ENCODE data around the gene PLCB2. TPM values are rescaled to one million over a fixed set of nuclear protein-coding genes. Genes with fewer than 3 reads are reported as not detected.

Gene PLCB2
- total RNA-seq, 1 experiment from 2014 or later: 7.4 TPM

- DNase-seq: no peak
- H4K5ac ChIP-seq (ENCODE audit: insufficient read length, low read depth, low read length): no peak overlapping the region
- peak overlapping the region; percentile 46 for H3K18ac ChIP-seq (ENCODE audit: insufficient read length, low read depth, low read length)
- H3K4me1 ChIP-seq (ENCODE audit: insufficient read depth, low read length): peaks cover 5% of the 10 kb centered on the region
- H3K14ac ChIP-seq (ENCODE audit: insufficient read depth, low read length): 0 out of 2 replicates have a peak overlapping the region, but pooled peaks have one; percentile 50
- no peak overlapping the region for H2BK20ac ChIP-seq (ENCODE audit: low read depth, low read length, poor library complexity, severe bottlenecking)
- no peak overlapping the region for H2BK12ac ChIP-seq (ENCODE audit: insufficient read length, low read depth, low read length)
- TF ChIP-seq, protein P1, sequence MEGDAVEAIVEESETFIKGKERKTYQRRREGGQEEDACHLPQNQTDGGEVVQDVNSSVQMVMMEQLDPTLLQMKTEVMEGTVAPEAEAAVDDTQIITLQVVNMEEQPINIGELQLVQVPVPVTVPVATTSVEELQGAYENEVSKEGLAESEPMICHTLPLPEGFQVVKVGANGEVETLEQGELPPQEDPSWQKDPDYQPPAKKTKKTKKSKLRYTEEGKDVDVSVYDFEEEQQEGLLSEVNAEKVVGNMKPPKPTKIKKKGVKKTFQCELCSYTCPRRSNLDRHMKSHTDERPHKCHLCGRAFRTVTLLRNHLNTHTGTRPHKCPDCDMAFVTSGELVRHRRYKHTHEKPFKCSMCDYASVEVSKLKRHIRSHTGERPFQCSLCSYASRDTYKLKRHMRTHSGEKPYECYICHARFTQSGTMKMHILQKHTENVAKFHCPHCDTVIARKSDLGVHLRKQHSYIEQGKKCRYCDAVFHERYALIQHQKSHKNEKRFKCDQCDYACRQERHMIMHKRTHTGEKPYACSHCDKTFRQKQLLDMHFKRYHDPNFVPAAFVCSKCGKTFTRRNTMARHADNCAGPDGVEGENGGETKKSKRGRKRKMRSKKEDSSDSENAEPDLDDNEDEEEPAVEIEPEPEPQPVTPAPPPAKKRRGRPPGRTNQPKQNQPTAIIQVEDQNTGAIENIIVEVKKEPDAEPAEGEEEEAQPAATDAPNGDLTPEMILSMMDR (conservative IDR thresholded peaks at IDR 0.05): no peak
- H2BK15ac ChIP-seq (ENCODE audit: low read depth, low read length): no peak overlapping the region
- no peaks in the 10 kb centered on the region for H3K79me1 ChIP-seq (ENCODE audit: insufficient read depth, low read depth, low read length, poor library complexity, severe bottlenecking)
- Mint-ChIP-seq H3K4me1 (peaks cover 14 to 31% of the 10 kb centered on the region in 2 experiments), H3K36me3 (ENCODE audit: insufficient read depth in 1 of 3, low read depth in 3 of 3) (no peaks in the 10 kb centered on the region), H3K9me3 (no peaks in the 10 kb centered on the region), H3K27me3 (ENCODE audit: low read depth) (peaks cover 84% of the 10 kb centered on the region), H3K4me3 (peak overlapping the region; percentile 43 to 68; a peak in 4 of 5 replicates), H3K27ac (no peak overlapping the region)
- no CpG with 5 or more reads among the region's 12 CpGs for WGBS (ENCODE audit: extremely low coverage, insufficient read length, low lambda C conversion rate)
- H2BK5ac ChIP-seq (ENCODE audit: insufficient read length, low read length): no peak overlapping the region
- H3K23ac ChIP-seq (ENCODE audit: insufficient read length, low read depth, low read length): no peak overlapping the region
- no peak overlapping the region for H3K56ac ChIP-seq (ENCODE audit: insufficient read length, low read depth, low read length)
- H2AK5ac ChIP-seq (ENCODE audit: insufficient read length, low read length): no peak overlapping the region
- H4K8ac ChIP-seq (replicated peaks; ENCODE audit: insufficient read length, low read depth, low read length): no peak overlapping the region
- no peaks in the 10 kb centered on the region for H3K9me3 ChIP-seq (ENCODE audit: control insufficient read depth, low read depth, low read length)
- H3K23me2 ChIP-seq (ENCODE audit: insufficient read length, low read depth, low read length, poor library complexity, severe bottlenecking): peaks cover 8% of the 10 kb centered on the region
- H3K9ac ChIP-seq (ENCODE audit: extremely low read depth, insufficient read length, low read length): no peak overlapping the region
- H2AFZ ChIP-seq (ENCODE audit: low read length): no peak overlapping the region
- peak overlapping the region; percentile 43 for H3K4me2 ChIP-seq (ENCODE audit: insufficient read depth, insufficient read length, low read length)
- peaks cover 13% of the 10 kb centered on the region; the same call in 1 of the 2 replicates for H3K27me3 ChIP-seq (ENCODE audit: insufficient read depth, low read length)
- H4K20me1 ChIP-seq (ENCODE audit: control insufficient read depth, insufficient read depth, insufficient read length): no peaks in the 10 kb centered on the region
- no peak overlapping the region for H3K4ac ChIP-seq (ENCODE audit: low read depth, low read length)
- H4K91ac ChIP-seq (ENCODE audit: insufficient read length, low read depth, low read length): no peak overlapping the region
- no peak overlapping the region for H3T11ph ChIP-seq (ENCODE audit: low read length)
- H2BK120ac ChIP-seq (ENCODE audit: low read depth, low read length, poor library complexity, severe bottlenecking): no peak overlapping the region
- H3K27ac ChIP-seq (ENCODE audit: insufficient read length, low read depth, low read length): no peak overlapping the region
- no peaks in the 10 kb centered on the region for H3K79me2 ChIP-seq (ENCODE audit: insufficient read depth, low read length)
These were observed 17.2 kb downstream of the PLCB2 start for GRCh38 chr15:40290545-40290917.

Data from H9 (cell line).